OCI-LY1 (cell line): Measurements from ENCODE around the gene NCAPD2.
A peak's percentile ranks its signal among the peaks of the same experiment; 100 is the strongest.
"Not testable (repeated sequence)": the region's sequence is repeated elsewhere in the genome, so short reads cannot be mapped to it uniquely, and the experiment has no call there.

Experiments
- CTCF ChIP-seq: fragments of 200-600 bp; sonication (generic), shearing (Covaris generic); IDR thresholded peaks from 2 replicates; pipeline ENCODE4 v1.5.1; 2017; ENCODE audit warnings: mild to moderate bottlenecking, antibody characterized with exemption, low read length, moderate library complexity, mixed read lengths
- EZH2 ChIP-seq: fragments of 200-600 bp; sonication (generic), shearing (Covaris generic); IDR thresholded peaks from 2 replicates; pipeline ENCODE4 v1.8.0; 2017; ENCODE audit warnings: borderline replicate concordance, mixed run types, mild to moderate bottlenecking, antibody characterized with exemption, low read length, moderate library complexity, mixed read lengths

GRCh38 chr12:6537580-6538419 is 43.9 kb downstream of the NCAPD2 start:
- peak; percentile 76 for TF ChIP-seq CTCF
- not testable (repeated sequence) for TF ChIP-seq EZH2
